Amniotic stem cell (primary cell): ENCODE data around the gene ARHGAP10.
"Not testable (repeated sequence)": the region's sequence is repeated elsewhere in the genome, so short reads cannot be mapped to it uniquely, and the experiment has no call there.

Source experiments
- DNase-seq: peaks from one replicate; lab custom pipeline; 2025; lab: John Stamatoyannopoulos, UW

Gene ARHGAP10

DNA sequence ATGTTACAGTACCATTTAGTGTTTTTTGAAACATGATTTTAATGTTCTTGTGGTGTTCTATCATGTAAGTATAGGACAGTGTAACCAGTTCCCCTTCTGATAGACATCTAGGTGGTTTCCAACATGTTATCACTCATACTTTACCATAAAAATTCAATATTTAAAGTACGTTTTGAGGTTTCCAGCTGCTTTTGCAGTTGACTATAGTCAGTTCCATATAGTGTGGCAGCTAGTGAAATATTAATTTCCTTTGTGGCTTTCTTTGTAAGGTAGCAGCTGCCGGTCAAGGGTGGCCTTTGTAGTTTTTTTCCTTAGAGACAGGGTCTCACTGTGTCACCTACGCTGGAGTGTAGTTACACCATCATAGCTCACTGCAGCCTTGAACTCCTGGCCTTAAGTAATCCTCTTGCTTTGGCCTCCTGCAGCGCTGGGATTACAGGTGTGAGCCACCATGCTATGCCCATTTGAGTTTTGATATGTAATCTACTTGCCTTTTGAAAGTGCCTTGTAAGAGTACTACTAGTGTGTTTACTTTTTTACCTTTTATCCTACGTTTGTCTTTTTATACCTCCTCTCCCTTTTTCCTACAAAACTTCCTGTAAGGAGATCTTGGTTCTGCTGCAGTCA is 63.0 kb downstream of the ARHGAP10 start:
- no peak for DNase-seq

GRCh38 chr4:147799057-147799456 is 67.2 kb downstream of the ARHGAP10 start:
- not testable (repeated sequence) for DNase-seq

- no peak for DNase-seq
These were observed 68.2 kb downstream of the ARHGAP10 start for GRCh38 chr4:147799986-147800555.

DNA sequence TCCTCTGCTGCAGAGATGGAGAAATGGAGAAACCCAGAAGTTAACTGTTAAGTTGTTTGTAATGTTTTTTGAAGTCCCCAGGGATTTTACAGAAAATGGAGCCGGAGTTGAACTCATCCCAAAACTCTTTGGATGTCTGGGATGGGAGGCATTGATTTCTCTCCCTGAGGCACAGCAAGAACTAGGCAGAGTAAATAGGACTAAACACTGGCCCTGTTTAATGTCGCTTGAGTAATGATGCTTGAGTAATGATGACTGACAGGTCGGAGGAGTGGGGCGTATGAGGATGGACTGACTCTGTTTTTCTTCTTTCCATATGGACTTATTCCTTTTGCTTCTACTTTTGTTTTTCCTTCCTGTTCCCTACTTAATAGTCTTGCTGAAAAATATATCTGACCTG is 69.9 kb downstream of the ARHGAP10 start:
- DNase-seq = no peak

GRCh38 chr4:147802346-147802745 is 70.5 kb downstream of the ARHGAP10 start:
- DNase-seq = no peak

DNA sequence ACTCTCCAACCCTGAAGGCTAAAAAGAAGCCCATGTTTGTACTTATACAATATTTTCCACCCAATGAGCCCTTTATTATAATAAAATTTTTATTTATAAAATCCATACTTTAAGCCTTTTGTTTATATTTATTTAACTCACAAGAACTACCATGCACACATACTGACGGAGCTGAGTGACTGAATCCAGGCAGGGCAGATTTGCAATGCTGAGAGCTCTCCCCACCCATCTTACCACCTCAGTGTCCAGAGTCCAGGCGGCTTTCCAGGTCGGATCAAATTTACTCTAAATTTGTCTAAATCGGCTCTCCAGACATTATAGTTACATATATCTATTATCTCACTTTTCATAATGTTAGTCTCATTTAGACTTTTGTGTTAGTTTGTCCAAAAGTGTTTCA is 74.1 kb downstream of the ARHGAP10 start:
- DNase-seq = no peak

- DNase-seq = no peak
These were observed 76.6 kb downstream of the ARHGAP10 start for GRCh38 chr4:147808447-147808846.

- DNase-seq = no peak
These were observed 77.3 kb downstream of the ARHGAP10 start for GRCh38 chr4:147809211-147809610.

DNA sequence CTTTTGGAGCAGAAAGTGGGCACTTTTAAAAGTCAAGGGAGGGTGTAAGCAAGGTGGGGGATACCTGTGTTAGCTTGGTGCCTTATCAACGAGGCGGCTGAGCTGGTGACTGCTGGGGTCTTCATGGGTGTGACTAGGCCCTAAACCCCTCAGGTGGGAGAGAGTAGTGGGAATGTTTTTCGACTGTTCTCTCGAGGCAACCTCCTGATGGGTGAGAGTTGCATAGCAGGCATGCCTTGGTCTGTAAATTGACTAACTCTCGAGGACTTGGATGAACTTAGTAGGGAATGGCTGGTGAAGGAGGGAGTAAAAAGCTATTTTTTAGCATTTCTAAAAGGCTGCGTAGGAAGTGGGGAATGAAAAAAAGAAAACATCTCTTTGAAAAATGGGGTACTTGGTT is 80.0 kb downstream of the ARHGAP10 start:
- no peak for DNase-seq

DNA sequence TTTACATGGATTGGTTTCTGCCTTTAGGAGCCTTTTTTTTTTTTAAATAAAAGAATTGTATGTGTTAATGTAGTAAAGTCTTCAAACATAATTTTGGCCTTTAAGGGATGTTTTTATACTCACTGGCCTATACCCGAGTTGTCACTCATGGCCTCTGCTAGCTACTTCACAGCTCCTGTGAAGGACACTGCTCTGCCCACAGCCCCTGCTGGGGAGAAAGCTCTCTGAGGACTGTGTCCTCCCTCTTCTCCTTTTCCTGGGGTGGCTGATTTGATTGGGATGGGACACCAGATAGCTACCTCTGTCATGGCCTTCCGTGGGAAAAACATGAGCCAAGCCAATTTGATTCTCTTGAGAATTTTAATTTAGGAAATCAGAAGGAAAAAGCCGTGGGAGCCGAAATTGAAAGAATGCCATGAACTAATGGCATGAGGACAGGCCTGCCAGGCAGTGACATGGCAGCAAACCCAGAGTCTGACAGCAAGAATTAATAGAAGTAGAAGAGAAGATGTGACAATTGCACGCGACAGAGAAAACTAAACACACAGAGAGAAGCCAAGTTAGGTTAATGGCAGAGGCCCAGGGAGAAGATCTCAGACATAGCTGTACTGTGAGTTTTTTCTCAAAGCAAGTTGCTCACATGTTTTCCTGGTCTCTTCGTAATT is 81.4 kb downstream of the ARHGAP10 start:
- no peak for DNase-seq

DNA sequence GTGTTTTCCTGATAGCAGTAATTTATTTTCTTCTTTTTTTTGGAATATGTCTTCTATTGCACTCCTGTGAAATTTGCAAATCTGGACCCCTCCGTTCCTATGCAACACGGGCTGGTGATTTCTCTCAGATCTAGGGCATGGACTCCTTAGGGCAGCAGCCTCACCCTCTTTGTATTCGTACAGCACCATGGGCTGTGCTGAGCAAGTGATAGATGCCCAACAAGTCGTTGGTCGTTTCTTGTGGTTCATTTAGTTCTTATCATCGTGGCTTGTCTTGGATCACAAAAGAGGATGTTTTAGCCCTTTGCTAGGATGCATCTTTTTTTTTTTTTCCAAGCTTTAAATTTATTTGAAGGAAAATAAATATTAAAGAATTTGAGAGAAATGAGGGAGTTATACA is 82.1 kb downstream of the ARHGAP10 start:
- DNase-seq = no peak

GRCh38 chr4:147814376-147814775 is 82.5 kb downstream of the ARHGAP10 start:
- no peak for DNase-seq

DNA sequence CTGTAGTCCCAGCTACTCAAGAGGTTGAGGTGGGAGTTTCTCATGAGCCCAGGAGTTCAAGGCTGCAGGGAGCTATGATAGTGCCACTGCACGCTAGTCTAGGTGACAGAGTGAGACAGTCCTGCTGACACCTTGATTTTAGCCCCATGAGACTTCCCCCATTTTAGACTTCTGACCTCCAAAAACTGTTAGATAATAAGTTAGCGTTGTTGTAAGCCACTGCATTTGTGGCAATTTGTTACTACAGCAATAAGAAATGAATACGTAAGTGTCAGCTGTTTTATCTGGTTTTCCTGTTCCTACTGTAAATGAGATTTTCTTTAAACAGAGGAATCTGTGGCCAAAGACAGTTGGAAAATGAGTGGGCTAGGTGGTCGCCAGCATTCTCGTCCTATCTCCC is 83.9 kb downstream of the ARHGAP10 start:
- no peak for DNase-seq

- no peak for DNase-seq
These were observed 84.7 kb downstream of the ARHGAP10 start for GRCh38 chr4:147816382-147817254.

DNA sequence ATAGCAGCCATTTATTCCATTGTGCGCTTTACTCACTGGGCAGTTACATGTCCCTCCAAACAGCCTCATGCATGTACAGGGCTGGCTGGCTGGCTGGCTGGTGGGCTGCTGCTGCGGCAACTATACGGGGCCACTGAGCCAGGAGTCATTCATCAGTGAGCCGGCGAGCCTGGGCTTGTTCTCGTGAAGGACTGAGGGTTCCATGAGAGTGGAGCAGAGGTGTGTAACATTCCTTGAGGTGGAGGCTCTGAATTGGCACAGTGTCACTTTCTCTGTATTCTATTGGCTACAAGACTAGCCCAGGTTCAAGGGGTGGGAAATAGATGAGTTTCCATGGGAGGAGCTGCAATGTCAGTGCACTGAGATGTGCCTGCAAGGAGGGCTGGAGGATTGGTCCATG is 89.1 kb downstream of the ARHGAP10 start:
- no peak for DNase-seq

DNA sequence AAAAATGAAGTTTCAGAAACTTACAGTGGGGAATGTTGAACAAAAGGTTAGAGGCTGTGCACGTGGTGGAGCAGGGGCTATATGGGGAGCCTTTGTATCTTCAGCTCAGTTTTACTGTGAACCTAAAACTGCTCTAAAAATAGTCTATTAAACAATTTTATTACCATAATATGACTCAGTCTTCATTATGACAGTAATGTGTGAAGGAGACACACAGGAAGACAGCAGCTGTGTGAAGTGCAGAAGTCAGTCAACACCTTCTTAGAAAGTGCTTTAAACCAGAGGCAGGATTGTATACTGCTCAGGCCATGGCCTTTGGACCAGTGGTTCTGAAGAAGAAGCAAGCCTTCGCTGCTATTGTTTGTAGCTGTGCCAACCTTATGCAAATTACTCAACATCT is 89.7 kb downstream of the ARHGAP10 start:
- DNase-seq = no peak

DNA sequence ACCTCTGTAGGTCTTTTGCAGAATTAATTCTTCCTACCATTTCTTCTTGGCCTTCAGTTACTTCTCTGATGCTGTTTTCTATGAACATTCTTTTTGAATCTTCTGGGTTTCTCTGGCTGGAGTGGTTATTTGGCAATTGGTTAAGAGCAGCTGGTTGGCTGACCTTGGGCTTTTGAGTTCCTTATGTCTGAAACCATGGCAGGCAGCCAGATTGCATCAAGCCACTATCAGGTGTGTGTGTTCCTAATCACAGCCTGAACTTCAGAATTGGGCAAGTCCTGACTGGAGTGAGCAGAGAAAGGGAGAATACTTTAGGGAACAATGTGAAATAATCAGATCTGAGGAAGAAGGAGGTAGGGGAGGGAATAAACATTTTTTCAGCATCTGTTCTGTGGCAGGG is 90.2 kb downstream of the ARHGAP10 start:
- DNase-seq = no peak

DNA sequence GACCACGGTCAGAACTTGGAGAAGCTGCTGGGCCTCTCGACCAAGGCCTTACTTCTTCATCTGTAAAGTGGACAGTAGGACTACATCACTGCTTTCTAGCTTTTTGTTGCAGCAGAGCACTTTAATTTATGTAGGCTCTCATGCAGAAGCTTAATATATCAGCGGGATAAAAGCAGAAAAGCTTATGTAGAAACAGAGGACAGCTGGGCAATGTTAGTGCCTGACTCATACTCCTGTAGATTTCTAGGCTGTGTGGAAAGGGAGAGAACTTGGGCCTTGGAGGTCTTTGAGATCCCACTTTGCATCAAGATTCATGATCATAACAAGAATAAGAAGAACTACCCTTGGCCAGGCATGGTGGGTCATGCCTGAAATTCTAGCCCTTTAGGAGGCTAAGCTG is 91.2 kb downstream of the ARHGAP10 start:
- no peak for DNase-seq

DNA sequence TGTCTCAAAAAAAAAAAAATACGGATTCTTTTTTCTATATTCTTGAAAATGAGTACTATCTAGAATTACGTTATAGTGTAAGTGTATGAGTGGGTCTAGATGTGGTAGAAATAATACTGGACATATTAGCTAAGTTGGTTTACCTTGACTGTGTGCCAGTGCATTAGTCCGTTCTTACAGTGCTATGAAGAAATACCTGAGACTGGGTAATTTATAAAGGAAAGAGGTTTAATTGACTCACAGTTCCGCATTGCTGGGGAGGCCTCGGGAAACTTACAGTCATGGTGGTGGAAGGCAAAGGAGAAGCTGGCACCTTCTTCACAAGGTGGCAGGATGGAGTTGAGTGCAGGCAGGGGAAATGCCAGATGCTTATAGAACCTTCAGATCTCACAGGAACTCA is 92.4 kb downstream of the ARHGAP10 start:
- DNase-seq = no peak

- no peak for DNase-seq
These were observed 93.0 kb downstream of the ARHGAP10 start for GRCh38 chr4:147824884-147825283.

GRCh38 chr4:147825451-147826287 is 93.8 kb downstream of the ARHGAP10 start:
- no peak for DNase-seq

- DNase-seq = no peak
These were observed 94.4 kb downstream of the ARHGAP10 start for GRCh38 chr4:147826288-147826646.
